Tongue (tissue), 2 donors: Measurements from ENCODE around the gene SNCAIP. TPM values are rescaled to one million over a fixed set of nuclear protein-coding genes. Genes with fewer than 3 reads are reported as not detected.

ENCODE experiments used
- DNase-seq: peaks from one replicate; pipeline ENCODE4 v3.0.0-alpha.2; 2015
- total RNA-seq: library from RNA; depleted of rRNA; stranded (reverse); fragments of >200 nt; gene quantifications from one replicate; pipeline ENCODE4 v1.2.3, GENCODE V29; 2014

SNCAIP gene
- 22.0 TPM for total RNA-seq

- DNase-seq, result peak; percentile 70
These were observed at the start of gene SNCAIP for GRCh38 chr5:122311961-122312590. Gene SNCAIP (plus strand): TSS chr5:122312237. CDS start chr5:122391135, 78,898 bp downstream.

GRCh38 chr5:122263352-122264030 is 48.5 kb upstream of the SNCAIP start:
- DNase-seq, result no peak

- no peak for DNase-seq
These were observed 47.4 kb upstream of the SNCAIP start for GRCh38 chr5:122264610-122265009.

- no peak for DNase-seq
These were observed 44.9 kb upstream of the SNCAIP start for GRCh38 chr5:122267185-122267584.

GRCh38 chr5:122273696-122274095 is 38.3 kb upstream of the SNCAIP start:
- DNase-seq, result no peak

GRCh38 chr5:122283592-122283991 is 28.4 kb upstream of the SNCAIP start:
- no peak for DNase-seq

GRCh38 chr5:122286541-122286940 is 25.5 kb upstream of the SNCAIP start:
- DNase-seq, result no peak

- no peak for DNase-seq
These were observed 24.9 kb upstream of the SNCAIP start for GRCh38 chr5:122287101-122287500.

- peak; percentile 12 for DNase-seq
These were observed 20.8 kb upstream of the SNCAIP start for GRCh38 chr5:122291000-122291901.

- DNase-seq, result peak; percentile 60
These were observed 19.7 kb upstream of the SNCAIP start for GRCh38 chr5:122292332-122292731.

- no peak for DNase-seq
These were observed 16.9 kb upstream of the SNCAIP start for GRCh38 chr5:122295138-122295537.

- no peak for DNase-seq
These were observed 15.2 kb upstream of the SNCAIP start for GRCh38 chr5:122296871-122297270.

- no peak for DNase-seq
These were observed 14.3 kb upstream of the SNCAIP start for GRCh38 chr5:122297587-122298298.

- no peak for DNase-seq
These were observed 11.7 kb upstream of the SNCAIP start for GRCh38 chr5:122300374-122300773.

- DNase-seq, result peak; percentile 86
These were observed 11.0 kb upstream of the SNCAIP start for GRCh38 chr5:122301016-122301415.

- DNase-seq, result no peak
These were observed 7.4 kb upstream of the SNCAIP start for GRCh38 chr5:122304471-122305215.

- DNase-seq, result no peak
These were observed 5.6 kb upstream of the SNCAIP start for GRCh38 chr5:122306461-122306860.

GRCh38 chr5:122310889-122311288 is 1.1 kb upstream of the SNCAIP start:
- peak; percentile 44 for DNase-seq

GRCh38 chr5:122311497-122311960 is 508 bp upstream of the SNCAIP start:
- peak; percentile 54 for DNase-seq

GRCh38 chr5:122312591-122313406 is 762 bp downstream of the SNCAIP start:
- DNase-seq, result peak; percentile 69
